ENCODE data around the gene C12orf75. TPM values are rescaled to one million over a fixed set of nuclear protein-coding genes. Genes with fewer than 3 reads are reported as not detected.

The C12orf75 gene
- total RNA-seq, 1 experiment from 2014 or later: 173 TPM

GRCh38 chr12:105334001-105334400 lies 3.5 kb downstream of the C12orf75 start:
- intact Hi-C loops (cut with micrococcal nuclease; ENCODE audit: unreplicated experiment): loop anchor here (5.0 to 10.0 kb wide), 2 partner anchors 33 to 229 kb away; partner anchors contain the start of gene WASHC4
- Histone ChIP-seq H3K4me3 (ENCODE audit: low read depth, low read length) (no peak overlapping the region), H3K9me3 (0 out of 2 replicates have a peak, but pooled peaks cover 1% of the 10 kb centered on the region), H3K27me3 (replicated peaks; ENCODE audit: control insufficient read depth, insufficient read depth, low read length) (no peaks in the 10 kb centered on the region), H3K4me1 (peaks cover 57% of the 10 kb centered on the region), H3K36me3 (ENCODE audit: control insufficient read depth, insufficient read depth, low read length) (peaks cover 1% of the 10 kb centered on the region)
- TF ChIP-seq CTCF (IDR thresholded peaks at IDR 0.05; ENCODE audit: insufficient read depth in 1 of 2, low read depth in 1 of 2, low read length in 1 of 2, severe bottlenecking in 1 of 2, unreplicated experiment in 1 of 2): no peak
- CTCF ChIA-PET: no interaction called here
- no TSS peak for BruUV-seq (replicated peaks)
- DNase-seq: no peak
- Mint-ChIP-seq H3K4me1 (ENCODE audit: low read depth, unreplicated experiment) (peaks cover 31% of the 10 kb centered on the region), H3K27me3 (ENCODE audit: insufficient read depth, unreplicated experiment) (no peaks in the 10 kb centered on the region), H3K9me3 (ENCODE audit: unreplicated experiment) (peaks cover 9% of the 10 kb centered on the region), H3K36me3 (ENCODE audit: insufficient read depth, unreplicated experiment) (peaks cover 21% of the 10 kb centered on the region), H3K4me3 (ENCODE audit: unreplicated experiment) (no peak overlapping the region), H3K27ac (ENCODE audit: unreplicated experiment) (no peak overlapping the region)
- POLR2A ChIA-PET: no interaction called here

- intact Hi-C loops (cut with micrococcal nuclease; ENCODE audit: unreplicated experiment): loop anchor here (5.0 to 10.0 kb wide), 2 partner anchors 33 to 230 kb away; partner anchors contain the start of gene WASHC4
- Histone ChIP-seq H3K9me3 (0 out of 2 replicates have a peak, but pooled peaks cover 5% of the 10 kb centered on the region), H3K4me1 (peaks cover 57% of the 10 kb centered on the region), H3K36me3 (ENCODE audit: control insufficient read depth, insufficient read depth, low read length) (peaks cover 1% of the 10 kb centered on the region), H3K27me3 (replicated peaks; ENCODE audit: control insufficient read depth, insufficient read depth, low read length) (no peaks in the 10 kb centered on the region), H3K4me3 (ENCODE audit: low read depth, low read length) (no peak overlapping the region)
- H3K4me1 Mint-ChIP-seq (ENCODE audit: low read depth, unreplicated experiment): peaks cover 31% of the 10 kb centered on the region
- peaks cover 24% of the 10 kb centered on the region for H3K36me3 Mint-ChIP-seq (ENCODE audit: insufficient read depth, unreplicated experiment)
- no peak overlapping the region for H3K4me3 Mint-ChIP-seq (ENCODE audit: unreplicated experiment)
- peaks cover 9% of the 10 kb centered on the region for H3K9me3 Mint-ChIP-seq (ENCODE audit: unreplicated experiment)
- no peak for DNase-seq
- H3K27me3 Mint-ChIP-seq (ENCODE audit: insufficient read depth, unreplicated experiment): no peaks in the 10 kb centered on the region
- no peak for TF ChIP-seq CTCF (IDR thresholded peaks at IDR 0.05; ENCODE audit: insufficient read depth in 1 of 2, low read depth in 1 of 2, low read length in 1 of 2, severe bottlenecking in 1 of 2, unreplicated experiment in 1 of 2)
- H3K27ac Mint-ChIP-seq (ENCODE audit: unreplicated experiment): no peak overlapping the region
- no TSS peak for BruUV-seq (replicated peaks)
- ChIA-PET POLR2A (no interaction called here), CTCF (no interaction called here)
Measured at GRCh38 chr12:105334582-105334981, 4.1 kb downstream of the C12orf75 start.

- POLR2A ChIA-PET: no interaction called here
- H3K9me3 Mint-ChIP-seq (ENCODE audit: unreplicated experiment): peaks cover 16% of the 10 kb centered on the region
- H3K27me3 ChIP-seq (replicated peaks; ENCODE audit: control insufficient read depth, insufficient read depth, low read length): no peaks in the 10 kb centered on the region
- peaks cover 57% of the 10 kb centered on the region for H3K4me1 ChIP-seq
- BruUV-seq (replicated peaks): no TSS peak
- no peak for DNase-seq
- CTCF ChIA-PET: no interaction called here
- no peak overlapping the region for H3K27ac Mint-ChIP-seq (ENCODE audit: unreplicated experiment)
- H3K4me3 ChIP-seq (ENCODE audit: low read depth, low read length): no peak overlapping the region
- H3K27me3 Mint-ChIP-seq (ENCODE audit: insufficient read depth, unreplicated experiment): no peaks in the 10 kb centered on the region
- H3K9me3 ChIP-seq: peaks cover 14% of the 10 kb centered on the region; the same call in 1 of the 2 replicates
- H3K36me3 Mint-ChIP-seq (ENCODE audit: insufficient read depth, unreplicated experiment): peaks cover 30% of the 10 kb centered on the region
- intact Hi-C loops (cut with micrococcal nuclease; ENCODE audit: unreplicated experiment): loop anchor here (2.0 to 10.0 kb wide), 2 partner anchors 19 to 231 kb away; partner anchors contain the start of gene WASHC4
- TF ChIP-seq CTCF (IDR thresholded peaks at IDR 0.05; ENCODE audit: insufficient read depth in 1 of 2, low read depth in 1 of 2, low read length in 1 of 2, severe bottlenecking in 1 of 2, unreplicated experiment in 1 of 2): no peak
- peaks cover 31% of the 10 kb centered on the region for H3K4me1 Mint-ChIP-seq (ENCODE audit: low read depth, unreplicated experiment)
- peaks cover 1% of the 10 kb centered on the region for H3K36me3 ChIP-seq (ENCODE audit: control insufficient read depth, insufficient read depth, low read length)
- H3K4me3 Mint-ChIP-seq (ENCODE audit: unreplicated experiment): no peak overlapping the region
Measured at GRCh38 chr12:105335856-105336255, 5.4 kb downstream of the C12orf75 start.
